ENCODE measurements around the gene PSORS1C2. TPM values are rescaled to one million over a fixed set of nuclear protein-coding genes. Genes with fewer than 3 reads are reported as not detected.

PSORS1C2 gene
- total RNA-seq, 1 experiment from 2014 or later = not detected

- DNase-seq (ENCODE audit: extremely low read depth, low read depth) = no peak
Observed at GRCh38 chr6:31143148-31143547, 4.3 kb upstream of the PSORS1C2 start.

GRCh38 chr6:31142361-31142761 is 3.5 kb upstream of the PSORS1C2 start:
- no peak for DNase-seq (ENCODE audit: extremely low read depth, low read depth)

GRCh38 chr6:31140643-31141042 is 1.8 kb upstream of the PSORS1C2 start:
- DNase-seq (ENCODE audit: extremely low read depth, low read depth) = no peak

GRCh38 chr6:31139599-31139998 is 733 bp upstream of the PSORS1C2 start:
- no peak for DNase-seq (ENCODE audit: extremely low read depth, low read depth)

GRCh38 chr6:31135710-31136109 is 3.2 kb downstream of the PSORS1C2 start:
- no peak for DNase-seq (ENCODE audit: extremely low read depth, low read depth)

GRCh38 chr6:31132806-31133205 is 6.1 kb downstream of the PSORS1C2 start:
- DNase-seq (ENCODE audit: extremely low read depth, low read depth) = no peak

- no peak for DNase-seq (ENCODE audit: extremely low read depth, low read depth)
Observed at GRCh38 chr6:31131595-31131994, 7.3 kb downstream of the PSORS1C2 start.

- DNase-seq (ENCODE audit: extremely low read depth, low read depth) = no peak
Observed at GRCh38 chr6:31130751-31131150, 8.1 kb downstream of the PSORS1C2 start.

- DNase-seq (ENCODE audit: extremely low read depth, low read depth) = no peak
Observed at GRCh38 chr6:31129130-31129529, 9.7 kb downstream of the PSORS1C2 start.

- peak; percentile 40 for DNase-seq (ENCODE audit: extremely low read depth, low read depth)
Observed at GRCh38 chr6:31128093-31128676, 10.7 kb downstream of the PSORS1C2 start.

- no peak for DNase-seq (ENCODE audit: extremely low read depth, low read depth)
Observed at GRCh38 chr6:31126396-31127175, 12.3 kb downstream of the PSORS1C2 start.

- DNase-seq (ENCODE audit: extremely low read depth, low read depth) = peak; percentile 48
Observed at GRCh38 chr6:31125586-31126363, 13.1 kb downstream of the PSORS1C2 start.

- no peak for DNase-seq (ENCODE audit: extremely low read depth, low read depth)
Observed at GRCh38 chr6:31125162-31125561, 13.7 kb downstream of the PSORS1C2 start.

- peak; percentile 54 for DNase-seq (ENCODE audit: extremely low read depth, low read depth)
Observed at GRCh38 chr6:31122791-31123706, 15.8 kb downstream of the PSORS1C2 start.

GRCh38 chr6:31121131-31121790 is 17.6 kb downstream of the PSORS1C2 start:
- DNase-seq (ENCODE audit: extremely low read depth, low read depth) = no peak

- DNase-seq (ENCODE audit: extremely low read depth, low read depth) = no peak
Observed at GRCh38 chr6:31120151-31120915, 18.5 kb downstream of the PSORS1C2 start, which contains the start of gene CDSN. Gene CDSN (minus strand): TSS chr6:31120446. CDS start chr6:31120419, 27 bp downstream.

- DNase-seq (ENCODE audit: extremely low read depth, low read depth) = no peak
Observed at GRCh38 chr6:31118178-31118577, 20.7 kb downstream of the PSORS1C2 start.

GRCh38 chr6:31116661-31117385 is 22.0 kb downstream of the PSORS1C2 start:
- no peak for DNase-seq (ENCODE audit: extremely low read depth, low read depth)
